ENCODE measurements around the gene DDX46.
A peak's percentile ranks its signal among the peaks of the same experiment; 100 is the strongest.

Gene DDX46

GRCh38 chr5:134874831-134875655 lies 116.5 kb downstream of the DDX46 start:
- Histone ChIP-seq H3K27me3 (ENCODE audit: control insufficient read depth, insufficient read depth, low read length) (no peaks in the 10 kb centered on the region), H3K9ac (peak overlapping the region; percentile 9), H3K4me3 (ENCODE audit: low read depth, low read length) (peak overlapping the region; percentile 89), H3K9me3 (ENCODE audit: control insufficient read depth, low read length) (no peaks in the 10 kb centered on the region), H3K4me1 (peaks cover 4% of the 10 kb centered on the region), H3K79me2 (peaks cover 31% of the 10 kb centered on the region), H3K4me2 (ENCODE audit: low read length) (peak overlapping the region; percentile 85), H2AFZ (peak overlapping the region; percentile 76), H3K36me3 (ENCODE audit: control insufficient read depth, insufficient read depth, low read length) (no peaks in the 10 kb centered on the region), H3K27ac (peak overlapping the region; percentile 59)
- TF ChIP-seq CTCF (IDR thresholded peaks at IDR 0.05): no peak

GRCh38 chr5:134877159-134877558 lies 118.6 kb downstream of the DDX46 start:
- H3K27ac ChIP-seq: no peak overlapping the region
- H3K4me1 ChIP-seq: peaks cover 4% of the 10 kb centered on the region
- no peak for TF ChIP-seq CTCF (IDR thresholded peaks at IDR 0.05)
- H3K9ac ChIP-seq: no peak overlapping the region
- peaks cover 36% of the 10 kb centered on the region for H3K79me2 ChIP-seq
- no peak overlapping the region for H2AFZ ChIP-seq
- H3K36me3 ChIP-seq (ENCODE audit: control insufficient read depth, insufficient read depth, low read length): no peaks in the 10 kb centered on the region
- no peaks in the 10 kb centered on the region for H3K9me3 ChIP-seq (ENCODE audit: control insufficient read depth, low read length)
- no peak overlapping the region for H3K4me2 ChIP-seq (ENCODE audit: low read length)
- no peak overlapping the region for H3K4me3 ChIP-seq (ENCODE audit: low read depth, low read length)
- H3K27me3 ChIP-seq (ENCODE audit: control insufficient read depth, insufficient read depth, low read length): no peaks in the 10 kb centered on the region

- no peak overlapping the region for H3K27ac ChIP-seq
- no peak for TF ChIP-seq CTCF (IDR thresholded peaks at IDR 0.05)
- no peak overlapping the region for H3K4me3 ChIP-seq (ENCODE audit: low read depth, low read length)
- H3K4me1 ChIP-seq: peaks cover 4% of the 10 kb centered on the region
- no peaks in the 10 kb centered on the region for H3K36me3 ChIP-seq (ENCODE audit: control insufficient read depth, insufficient read depth, low read length)
- H3K4me2 ChIP-seq (ENCODE audit: low read length): no peak overlapping the region
- H3K79me2 ChIP-seq: peaks cover 40% of the 10 kb centered on the region
- H3K9me3 ChIP-seq (ENCODE audit: control insufficient read depth, low read length): no peaks in the 10 kb centered on the region
- H3K27me3 ChIP-seq (ENCODE audit: control insufficient read depth, insufficient read depth, low read length): no peaks in the 10 kb centered on the region
- H3K9ac ChIP-seq: no peak overlapping the region
- H2AFZ ChIP-seq: no peak overlapping the region
Observed at GRCh38 chr5:134878403-134878802, 119.8 kb downstream of the DDX46 start.

GRCh38 chr5:134879456-134879855 lies 120.9 kb downstream of the DDX46 start:
- Histone ChIP-seq H3K36me3 (ENCODE audit: control insufficient read depth, insufficient read depth, low read length) (no peaks in the 10 kb centered on the region), H3K9ac (no peak overlapping the region), H3K27me3 (ENCODE audit: control insufficient read depth, insufficient read depth, low read length) (no peaks in the 10 kb centered on the region), H3K9me3 (ENCODE audit: control insufficient read depth, low read length) (no peaks in the 10 kb centered on the region), H2AFZ (no peak overlapping the region), H3K4me3 (ENCODE audit: low read depth, low read length) (no peak overlapping the region), H3K4me2 (ENCODE audit: low read length) (no peak overlapping the region), H3K79me2 (peaks cover 37% of the 10 kb centered on the region), H3K4me1 (no peaks in the 10 kb centered on the region), H3K27ac (no peak overlapping the region)
- TF ChIP-seq CTCF (IDR thresholded peaks at IDR 0.05): no peak
